ENCODE results near the gene SEZ6L2. TPM values are rescaled to one million over a fixed set of nuclear protein-coding genes. Genes with fewer than 3 reads are reported as not detected.

SEZ6L2 gene
- total RNA-seq, 1 experiment from 2014 or later: 46.5 TPM

- no peak for TF ChIP-seq CTCF (conservative IDR thresholded peaks at IDR 0.05)
- TF ChIP-seq EZH2 (IDR thresholded peaks at IDR 0.05; ENCODE audit: low read depth): no peak
- Histone ChIP-seq H3K27me3 (ENCODE audit: insufficient read depth, low read depth) (no peaks in the 10 kb centered on the region), H3K4me3 (no peak overlapping the region), H4K20me1 (ENCODE audit: insufficient read depth) (no peaks in the 10 kb centered on the region), H3K4me2 (no peak overlapping the region), H3F3A (ENCODE audit: insufficient read depth, low read depth) (no peaks in the 10 kb centered on the region; the same call in 1 of the 2 replicates), H3K9me2 (ENCODE audit: insufficient read depth) (no peaks in the 10 kb centered on the region), H3K27ac (no peak overlapping the region), H3K4me1 (replicated peaks; ENCODE audit: insufficient read depth) (no peaks in the 10 kb centered on the region), H3K36me3 (ENCODE audit: low read depth) (no peaks in the 10 kb centered on the region), H2AFZ (no peak overlapping the region), H3K79me2 (ENCODE audit: low read depth) (no peaks in the 10 kb centered on the region), H3K9me3 (ENCODE audit: insufficient read depth, low read depth) (no peaks in the 10 kb centered on the region)
- intact Hi-C loops (cut with micrococcal nuclease; ENCODE audit: unreplicated experiment): no loop called here
- BruUV-seq (replicated peaks): no TSS peak
- no peak for DNase-seq
- ChIA-PET POLR2A (ENCODE audit: unreplicated experiment) (interaction anchor here (0.7 kb wide), 1 partner anchor 149 kb away, joined by 9 read pairs; no protein-coding TSS in a partner anchor), CTCF (interaction anchor here (0.6 to 1.0 kb wide), 3 partner anchors 34 to 203 kb away, joined by 5 to 12 read pairs (median 6); partner anchors contain the start of gene PAGR1)
These were observed 49.8 kb downstream of the SEZ6L2 start for GRCh38 chr16:29849505-29849904.

DNA sequence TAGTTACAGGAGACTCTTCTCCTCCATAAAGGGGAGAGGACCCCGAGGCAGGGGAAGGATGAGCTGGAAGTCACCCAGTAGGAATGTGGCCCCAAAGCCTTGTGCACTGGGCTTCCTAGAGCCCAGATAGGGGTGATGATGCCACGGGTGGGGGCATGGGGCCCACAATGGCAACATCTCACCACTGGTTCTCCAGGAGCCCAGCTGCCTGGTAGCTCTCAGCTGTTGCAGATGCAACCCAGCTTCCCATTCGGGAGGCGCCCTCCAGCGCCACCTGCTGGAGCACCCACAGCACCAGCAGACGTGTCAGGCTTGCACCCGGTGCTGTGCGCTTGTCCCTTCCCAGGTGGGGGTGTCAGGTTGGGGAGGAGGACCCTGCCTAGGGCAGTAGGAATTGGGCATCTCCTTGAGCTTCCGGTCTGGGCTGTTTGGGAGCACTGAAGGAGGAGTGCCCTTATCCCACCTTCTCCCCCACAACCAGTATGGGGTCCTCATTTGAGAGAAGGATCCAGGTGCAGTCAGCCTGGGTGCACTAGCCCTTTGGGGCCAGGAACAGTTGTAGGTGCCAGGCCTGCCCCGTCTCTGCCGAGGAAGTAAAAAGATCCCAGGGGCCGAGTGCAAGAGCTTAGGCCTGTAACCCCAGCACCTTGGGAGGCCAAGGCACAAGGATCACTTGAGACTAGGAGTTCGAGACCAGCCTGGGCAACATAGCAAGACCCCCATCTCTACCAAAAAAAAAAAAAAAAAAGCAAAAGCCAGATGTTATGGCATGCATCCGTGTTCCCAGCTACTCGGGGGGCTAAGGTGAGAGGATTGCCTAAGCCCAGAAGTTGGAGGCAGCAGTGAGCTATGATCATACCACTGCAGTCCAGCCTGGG, 50.7 kb downstream of the SEZ6L2 start:
- Histone ChIP-seq H3F3A (ENCODE audit: insufficient read depth, low read depth) (no peaks in the 10 kb centered on the region; the same call in 1 of the 2 replicates), H3K4me2 (no peak overlapping the region), H2AFZ (no peak overlapping the region), H3K36me3 (ENCODE audit: low read depth) (no peaks in the 10 kb centered on the region), H3K27ac (no peak overlapping the region), H3K9me2 (ENCODE audit: insufficient read depth) (no peaks in the 10 kb centered on the region), H3K4me3 (no peak overlapping the region), H3K9me3 (ENCODE audit: insufficient read depth, low read depth) (no peaks in the 10 kb centered on the region), H3K27me3 (ENCODE audit: insufficient read depth, low read depth) (no peaks in the 10 kb centered on the region), H3K79me2 (ENCODE audit: low read depth) (no peaks in the 10 kb centered on the region), H3K4me1 (replicated peaks; ENCODE audit: insufficient read depth) (no peaks in the 10 kb centered on the region), H4K20me1 (ENCODE audit: insufficient read depth) (no peaks in the 10 kb centered on the region)
- no TSS peak for BruUV-seq (replicated peaks)
- TF ChIP-seq CTCF (conservative IDR thresholded peaks at IDR 0.05): peak; percentile 90
- TF ChIP-seq EZH2 (IDR thresholded peaks at IDR 0.05; ENCODE audit: low read depth): no peak
- DNase-seq: peak in 1 of 2 experiments; percentile 75
- intact Hi-C loops (cut with micrococcal nuclease; ENCODE audit: unreplicated experiment): loop anchor here (1.0 kb wide), 2 partner anchors 27 to 148 kb away; no protein-coding TSS in a partner anchor
- POLR2A ChIA-PET (ENCODE audit: unreplicated experiment): interaction anchor here (0.5 kb wide), 1 partner anchor 54 kb away, joined by 4 read pairs; no protein-coding TSS in a partner anchor
- CTCF ChIA-PET: interaction anchor here (0.5 to 1.8 kb wide), 21 partner anchors 10 to 875 kb away, joined by 3 to 18 read pairs (median 5); partner anchors contain the start of genes CDIPT, MVP, PAGR1 and SEZ6L2

GRCh38 chr16:29845656-29846055, 53.7 kb downstream of the SEZ6L2 start:
- H3K27me3 ChIP-seq (ENCODE audit: insufficient read depth, low read depth): no peaks in the 10 kb centered on the region
- no peaks in the 10 kb centered on the region for H3K4me1 ChIP-seq (replicated peaks; ENCODE audit: insufficient read depth)
- no peak overlapping the region for H3K27ac ChIP-seq
- no peaks in the 10 kb centered on the region for H3K36me3 ChIP-seq (ENCODE audit: low read depth)
- no peaks in the 10 kb centered on the region for H4K20me1 ChIP-seq (ENCODE audit: insufficient read depth)
- TF ChIP-seq EZH2 (IDR thresholded peaks at IDR 0.05; ENCODE audit: low read depth) (no peak), CTCF (conservative IDR thresholded peaks at IDR 0.05) (no peak)
- ChIA-PET CTCF (no interaction called here), POLR2A (ENCODE audit: unreplicated experiment) (no interaction called here)
- BruUV-seq (replicated peaks): no TSS peak
- H3K4me3 ChIP-seq: no peak overlapping the region
- no peaks in the 10 kb centered on the region for H3K9me3 ChIP-seq (ENCODE audit: insufficient read depth, low read depth)
- intact Hi-C loops (cut with micrococcal nuclease; ENCODE audit: unreplicated experiment): no loop called here
- no peak overlapping the region for H2AFZ ChIP-seq
- no peaks in the 10 kb centered on the region for H3K9me2 ChIP-seq (ENCODE audit: insufficient read depth)
- DNase-seq: no peak
- no peaks in the 10 kb centered on the region for H3K79me2 ChIP-seq (ENCODE audit: low read depth)
- H3F3A ChIP-seq (ENCODE audit: insufficient read depth, low read depth): no peaks in the 10 kb centered on the region; the same call in 1 of the 2 replicates
- H3K4me2 ChIP-seq: no peak overlapping the region

Measured in PC-9 (cell line).